ENCODE results near the gene UQCRC2.
"Not testable (repeated sequence)": the region's sequence is repeated elsewhere in the genome, so short reads cannot be mapped to it uniquely, and the experiment has no call there.

UQCRC2 gene

DNA sequence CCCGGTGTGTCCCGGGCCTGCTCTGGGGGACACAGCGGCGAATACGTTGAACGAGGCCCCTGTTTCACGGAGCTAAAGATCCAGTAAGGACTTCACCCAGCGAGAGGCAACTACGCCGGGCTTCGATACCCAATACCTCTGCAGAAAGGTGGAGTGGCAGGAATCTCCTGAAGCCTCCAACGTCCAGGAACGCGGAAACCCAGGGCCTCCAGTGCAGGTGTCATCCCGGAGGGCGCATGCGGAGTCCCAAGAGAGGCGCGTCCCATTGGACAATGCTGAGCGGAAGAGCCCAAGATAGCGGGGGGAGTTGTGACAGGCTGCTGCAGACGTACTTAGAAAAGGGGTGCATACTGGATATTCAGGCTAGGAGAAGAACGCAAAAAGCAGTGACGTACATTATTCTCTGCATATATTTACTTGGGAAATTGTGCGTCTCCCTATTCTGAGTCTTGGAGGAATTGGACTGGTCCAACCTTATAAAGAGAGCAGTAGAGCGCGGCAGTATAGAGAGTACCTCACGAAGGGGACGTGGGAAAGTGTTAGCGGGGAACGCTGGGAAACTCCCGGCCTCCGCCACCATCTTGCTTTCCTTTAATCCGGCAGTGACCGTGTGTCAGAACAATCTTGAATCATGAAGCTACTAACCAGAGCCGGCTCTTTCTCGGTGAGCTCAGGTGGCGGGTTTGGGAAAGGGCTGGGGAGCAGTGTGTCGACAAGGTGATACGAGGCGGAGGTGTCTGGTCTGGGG, at the start of gene UQCRC2:
Gene UQCRC2, plus strand, starts transcription at position 569 of the 748 bp plus-strand sequence. Its CDS starts 63 bp downstream, at position 632.
- Mint-ChIP-seq H3K4me3 (peak within 1 kb of the TSS; percentile 97), H3K36me3 (ENCODE audit: low read depth) (peaks cover 34% of the 10 kb centered on the region), H3K27ac (peak within 1 kb of the TSS; percentile 98), H3K4me1 (peaks cover 60% of the 10 kb centered on the region), H3K9me3 (no peaks in the 10 kb centered on the region), H3K27me3 (no peaks in the 10 kb centered on the region)
- DNase-seq (peak; percentile 87), ATAC-seq (peak; percentile 92)

DNA sequence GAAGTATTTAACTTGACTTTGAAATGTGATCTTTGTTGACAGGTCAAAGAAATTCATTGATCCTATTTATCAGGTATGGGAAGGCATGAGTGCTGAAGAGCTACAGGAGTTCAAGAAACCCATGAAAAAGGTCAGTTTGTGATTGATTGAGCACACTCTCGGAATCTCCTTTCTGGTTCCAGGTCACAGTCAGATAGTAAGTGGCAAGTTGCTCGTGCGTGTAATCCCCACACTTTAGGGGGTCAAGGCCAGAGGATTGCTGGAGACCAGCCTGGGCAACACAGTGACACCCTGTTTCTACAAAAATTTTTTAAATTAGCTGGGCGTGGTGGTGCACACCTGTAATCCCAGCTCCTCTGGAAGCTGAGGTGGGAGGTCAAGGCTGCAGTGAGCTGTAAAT, 20.5 kb upstream of the UQCRC2 start:
- not testable (repeated sequence) for ATAC-seq; H3K36me3 Mint-ChIP-seq (ENCODE audit: low read depth); H3K27ac Mint-ChIP-seq

DNA sequence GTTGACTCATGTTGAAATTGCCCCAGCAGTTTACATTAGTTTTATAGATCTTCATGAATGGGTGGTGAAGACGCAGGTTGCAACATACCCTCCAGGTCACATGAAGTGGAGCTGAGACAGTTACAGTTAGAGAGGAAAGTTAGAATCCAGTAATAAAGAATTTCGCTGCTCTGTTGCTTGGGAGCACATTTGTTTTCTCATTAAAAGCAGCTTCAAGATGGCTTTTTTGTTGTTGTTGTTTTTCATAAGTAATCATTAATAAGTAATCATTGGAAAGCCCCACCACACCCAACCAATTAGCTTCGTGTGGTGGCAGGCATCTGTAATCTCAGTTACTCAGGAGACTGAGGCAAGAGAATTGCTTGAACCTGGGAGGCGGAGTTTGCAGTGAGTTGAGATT, 19.8 kb upstream of the UQCRC2 start:
- H3K9me3 Mint-ChIP-seq; H3K4me3 Mint-ChIP-seq; DNase-seq; H3K27me3 Mint-ChIP-seq; H3K36me3 Mint-ChIP-seq (ENCODE audit: low read depth); ATAC-seq; H3K27ac Mint-ChIP-seq: not testable (repeated sequence)
- peaks cover 13% of the 10 kb centered on the region for H3K4me1 Mint-ChIP-seq

More for the DNA sequence above, 20.5 kb upstream of the UQCRC2 start:
- H3K27me3 Mint-ChIP-seq, H3K4me3 Mint-ChIP-seq, H3K9me3 Mint-ChIP-seq, DNase-seq: not testable (repeated sequence)
- H3K4me1 Mint-ChIP-seq: peaks cover 13% of the 10 kb centered on the region

DNA sequence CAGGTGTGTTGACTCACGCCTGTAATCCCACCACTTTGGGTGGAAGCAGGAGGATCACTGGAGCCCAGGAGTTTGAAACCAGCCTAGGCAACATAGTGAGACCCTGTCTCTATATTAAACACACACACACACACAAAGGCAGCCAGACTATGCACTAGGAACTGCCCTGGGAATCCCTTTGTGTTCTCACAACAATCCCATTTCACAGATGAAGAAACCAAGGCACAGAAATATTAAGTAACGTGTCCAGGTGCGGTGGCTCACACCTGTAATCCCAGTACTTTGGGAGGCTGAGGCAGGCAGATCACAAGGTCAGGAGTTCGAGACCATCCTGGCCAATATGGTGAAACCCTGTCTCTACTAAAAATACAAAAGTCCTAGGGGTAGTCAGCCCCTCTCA, 19.4 kb upstream of the UQCRC2 start:
- not testable (repeated sequence) for H3K27ac Mint-ChIP-seq; DNase-seq; ATAC-seq; H3K27me3 Mint-ChIP-seq; H3K9me3 Mint-ChIP-seq; H3K36me3 Mint-ChIP-seq (ENCODE audit: low read depth); H3K4me3 Mint-ChIP-seq
- H3K4me1 Mint-ChIP-seq: peaks cover 13% of the 10 kb centered on the region

DNA sequence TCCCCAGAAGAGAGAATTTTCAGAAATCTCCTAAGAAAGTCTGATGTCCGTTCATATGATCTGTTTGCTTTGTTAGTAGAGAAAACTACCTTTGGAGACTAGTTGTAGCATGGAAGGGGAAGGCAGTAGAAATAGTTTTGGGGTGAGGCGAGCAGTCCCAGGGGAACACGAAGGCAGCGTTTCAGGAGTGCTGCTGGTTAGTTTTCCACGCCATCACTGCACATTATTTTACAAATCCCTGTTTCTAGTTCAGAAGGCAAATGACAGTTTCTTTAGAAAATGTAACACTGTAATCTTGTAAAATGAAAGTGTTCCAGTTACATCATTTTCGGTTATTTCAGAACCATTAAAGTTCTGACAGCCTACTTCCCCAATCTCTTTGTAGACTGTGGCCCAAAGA, 16.9 kb upstream of the UQCRC2 start:
- DNase-seq; H3K9me3 Mint-ChIP-seq; ATAC-seq; H3K27ac Mint-ChIP-seq; H3K27me3 Mint-ChIP-seq; H3K4me3 Mint-ChIP-seq; H3K36me3 Mint-ChIP-seq (ENCODE audit: low read depth): not testable (repeated sequence)
- H3K4me1 Mint-ChIP-seq: peaks cover 13% of the 10 kb centered on the region

DNA sequence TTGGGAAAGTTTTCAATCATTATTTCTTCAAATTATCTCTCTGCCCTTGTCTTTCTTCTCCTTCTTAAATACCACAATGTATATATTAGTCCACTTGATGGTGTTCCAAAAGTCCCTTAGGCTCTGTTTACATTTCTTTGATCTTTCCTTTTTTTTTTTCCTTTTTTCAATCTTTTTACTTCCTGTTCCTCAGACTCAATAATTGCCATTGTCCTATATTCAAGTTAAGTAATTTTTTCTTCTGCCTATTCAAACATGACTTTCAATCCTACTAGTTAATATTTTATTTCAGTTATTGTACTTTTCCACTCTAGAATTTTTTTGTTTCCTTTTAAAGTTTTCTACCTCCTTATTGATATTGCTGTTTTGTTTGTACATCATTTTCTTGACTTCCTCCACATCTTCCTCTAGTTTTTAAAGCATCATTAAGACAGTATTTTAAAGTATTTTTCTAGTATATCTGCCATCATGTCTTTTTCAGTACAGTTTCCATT, 15.8 kb upstream of the UQCRC2 start:
- no peaks in the 10 kb centered on the region for H3K9me3 Mint-ChIP-seq
- DNase-seq (no peak), ATAC-seq (no peak)
- H3K4me3 Mint-ChIP-seq: no peak overlapping the region
- no peak overlapping the region for H3K27ac Mint-ChIP-seq
- H3K27me3 Mint-ChIP-seq: no peaks in the 10 kb centered on the region
- peaks cover 15% of the 10 kb centered on the region for H3K4me1 Mint-ChIP-seq
- H3K36me3 Mint-ChIP-seq (ENCODE audit: low read depth): no peaks in the 10 kb centered on the region

DNA sequence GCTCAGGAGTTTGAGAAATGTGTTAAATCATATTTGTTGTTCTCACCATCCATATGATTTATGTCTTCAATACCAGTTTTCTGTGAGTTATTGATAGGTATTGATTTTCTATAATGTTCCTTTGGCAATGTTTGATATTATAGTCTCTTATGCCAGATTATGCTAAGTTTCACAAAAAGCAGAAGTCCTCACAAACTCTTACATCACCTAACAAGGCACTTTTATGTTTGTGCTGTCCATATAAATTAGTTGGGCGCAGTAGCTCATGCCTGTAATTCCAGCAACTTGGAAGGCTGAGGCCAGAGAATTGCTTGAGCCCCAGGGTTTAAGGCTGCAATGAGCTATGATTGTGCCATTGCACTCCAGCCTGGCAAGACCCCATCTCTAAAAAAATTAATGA, 12.6 kb upstream of the UQCRC2 start:
- H3K36me3 Mint-ChIP-seq (ENCODE audit: low read depth): no peaks in the 10 kb centered on the region
- H3K4me1 Mint-ChIP-seq: peaks cover 9% of the 10 kb centered on the region
- H3K4me3 Mint-ChIP-seq: no peak overlapping the region
- no peak overlapping the region for H3K27ac Mint-ChIP-seq
- ATAC-seq (no peak), DNase-seq (no peak)
- no peaks in the 10 kb centered on the region for H3K27me3 Mint-ChIP-seq
- H3K9me3 Mint-ChIP-seq: no peaks in the 10 kb centered on the region

DNA sequence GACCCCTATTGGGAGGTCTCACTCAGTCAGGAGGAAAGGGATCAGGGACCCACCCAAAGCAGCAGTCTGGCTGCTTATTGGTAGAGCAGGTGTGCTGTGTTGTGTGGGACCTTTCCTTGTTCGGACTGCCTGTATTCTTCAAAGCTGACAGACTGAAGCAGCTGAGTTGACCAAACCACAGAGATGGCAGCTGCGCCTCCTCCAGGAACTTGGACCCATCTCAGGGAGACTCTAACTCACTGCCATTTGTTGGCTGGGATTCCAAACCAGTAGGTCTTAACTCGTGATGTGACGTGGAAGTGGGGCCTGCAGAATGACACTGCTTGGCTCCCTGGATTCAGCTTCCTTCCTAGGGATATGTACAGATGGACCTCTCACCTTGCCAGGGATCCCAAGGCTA, 9.6 kb upstream of the UQCRC2 start:
- Mint-ChIP-seq H3K9me3 (no peaks in the 10 kb centered on the region), H3K36me3 (ENCODE audit: low read depth) (no peaks in the 10 kb centered on the region), H3K4me1 (peaks cover 14% of the 10 kb centered on the region), H3K4me3 (no peak overlapping the region), H3K27me3 (no peaks in the 10 kb centered on the region), H3K27ac (no peak overlapping the region)
- no peak for DNase-seq
- no peak for ATAC-seq

DNA sequence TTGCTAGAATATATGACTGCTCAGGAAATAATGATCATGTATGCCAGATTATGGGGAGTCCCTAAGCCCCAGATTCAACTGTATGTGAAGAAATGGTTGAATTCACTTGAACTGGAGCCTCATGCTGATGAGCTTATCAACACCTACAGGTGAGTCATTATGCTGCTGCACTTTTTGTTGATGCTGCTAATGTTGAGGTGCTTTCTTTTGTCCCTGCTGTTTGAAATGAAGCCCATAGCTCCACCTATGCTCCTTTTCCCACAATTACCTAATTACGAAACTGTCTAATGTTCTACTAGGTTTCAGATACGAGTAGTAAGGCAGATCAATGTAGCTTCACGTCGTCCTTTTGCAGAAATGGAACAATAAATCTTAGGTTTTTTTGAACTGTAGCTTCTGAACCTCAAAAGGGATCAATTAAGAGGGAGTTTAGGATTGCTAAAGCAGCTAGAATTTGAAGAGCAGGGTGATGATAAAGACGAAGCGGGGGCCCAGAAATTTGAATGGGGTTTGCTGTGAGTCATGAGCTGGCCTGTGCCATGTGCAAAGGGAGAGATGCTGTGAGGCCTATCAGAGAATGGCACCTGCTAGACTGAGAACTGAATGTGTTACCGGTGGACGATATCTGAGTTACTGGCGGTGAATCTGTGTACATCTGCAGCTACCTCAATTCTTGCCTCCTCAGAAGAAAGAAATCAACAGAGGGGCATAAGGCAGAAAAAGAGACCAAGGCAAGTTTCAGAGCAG, 6.1 kb upstream of the UQCRC2 start:
- peaks cover 7% of the 10 kb centered on the region for H3K36me3 Mint-ChIP-seq (ENCODE audit: low read depth)
- peak; percentile 59 for ATAC-seq
- peak overlapping the region; percentile 17 for H3K27ac Mint-ChIP-seq
- H3K4me3 Mint-ChIP-seq: no peak overlapping the region
- no peak for DNase-seq
- H3K9me3 Mint-ChIP-seq: no peaks in the 10 kb centered on the region
- H3K4me1 Mint-ChIP-seq: peaks cover 35% of the 10 kb centered on the region
- no peaks in the 10 kb centered on the region for H3K27me3 Mint-ChIP-seq

DNA sequence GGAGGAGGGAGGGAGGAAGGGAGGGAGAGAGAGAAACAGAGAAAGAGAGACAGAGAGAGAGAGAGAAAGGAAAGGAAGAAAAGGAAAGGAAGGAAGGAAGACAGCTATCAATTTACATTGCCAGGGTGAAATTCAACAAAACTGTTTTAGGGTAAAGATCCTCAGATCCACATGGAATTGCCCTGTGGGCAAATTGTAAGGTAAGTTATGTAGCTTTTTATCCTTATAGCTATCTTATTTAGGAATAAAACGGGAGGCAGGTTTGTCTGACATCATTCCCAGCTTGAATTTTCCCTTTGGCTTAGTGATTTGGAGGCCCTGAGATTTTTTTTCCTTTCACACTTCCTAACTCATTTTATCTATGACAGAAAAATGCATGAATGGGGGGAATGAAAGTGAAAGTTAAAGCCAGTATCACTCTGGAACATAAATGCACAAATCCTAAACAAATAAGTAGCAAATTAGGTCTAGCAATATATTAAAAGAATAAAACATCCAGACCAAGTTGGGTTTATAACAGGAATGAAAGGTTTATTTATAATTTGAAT, 3.4 kb upstream of the UQCRC2 start:
- ATAC-seq (no peak), DNase-seq (no peak)
- Mint-ChIP-seq H3K36me3 (ENCODE audit: low read depth) (peaks cover 13% of the 10 kb centered on the region), H3K9me3 (no peaks in the 10 kb centered on the region), H3K27ac (peak overlapping the region; percentile 59), H3K4me3 (no peak overlapping the region), H3K4me1 (peaks cover 51% of the 10 kb centered on the region), H3K27me3 (no peaks in the 10 kb centered on the region)

DNA sequence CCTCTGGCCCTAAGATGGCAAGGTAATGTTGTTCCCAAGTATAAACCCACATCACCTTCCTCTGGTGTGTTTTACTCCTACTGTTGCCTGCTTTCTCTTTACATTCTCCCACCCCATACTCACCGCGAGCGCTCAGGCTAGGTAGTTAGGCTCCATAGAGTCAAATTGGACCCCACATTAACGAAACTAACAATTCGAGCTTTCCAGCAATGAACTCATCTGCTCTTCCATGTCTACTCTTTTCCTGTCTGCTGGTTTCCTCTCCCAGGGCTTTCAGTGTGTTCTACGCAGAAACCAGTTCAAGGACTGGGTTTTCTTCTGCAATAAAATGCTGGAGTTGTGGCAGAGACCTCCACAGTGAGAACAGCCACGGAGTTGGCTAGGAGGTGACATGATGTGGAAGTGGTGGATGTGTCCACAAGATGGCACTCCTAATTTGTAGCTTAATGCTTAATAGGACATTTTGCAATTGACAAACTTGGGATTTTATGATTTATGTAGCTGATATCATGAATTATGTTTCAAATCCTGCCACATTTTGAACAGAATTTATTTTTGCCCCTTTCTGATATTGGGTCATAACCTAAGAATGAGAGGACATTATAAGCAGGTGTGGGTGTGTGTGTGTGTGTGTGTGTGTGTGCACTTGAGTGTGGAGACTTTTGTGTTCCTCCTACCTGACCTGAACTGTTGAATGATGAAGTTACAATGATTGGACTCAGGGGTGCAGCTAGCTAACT, 2.2 kb upstream of the UQCRC2 start:
- no peak for ATAC-seq
- Mint-ChIP-seq H3K36me3 (ENCODE audit: low read depth) (peaks cover 17% of the 10 kb centered on the region), H3K27ac (peak overlapping the region; percentile 58), H3K9me3 (no peaks in the 10 kb centered on the region), H3K4me3 (peak overlapping the region; percentile 65), H3K27me3 (no peaks in the 10 kb centered on the region), H3K4me1 (peaks cover 62% of the 10 kb centered on the region)
- DNase-seq: no peak

DNA sequence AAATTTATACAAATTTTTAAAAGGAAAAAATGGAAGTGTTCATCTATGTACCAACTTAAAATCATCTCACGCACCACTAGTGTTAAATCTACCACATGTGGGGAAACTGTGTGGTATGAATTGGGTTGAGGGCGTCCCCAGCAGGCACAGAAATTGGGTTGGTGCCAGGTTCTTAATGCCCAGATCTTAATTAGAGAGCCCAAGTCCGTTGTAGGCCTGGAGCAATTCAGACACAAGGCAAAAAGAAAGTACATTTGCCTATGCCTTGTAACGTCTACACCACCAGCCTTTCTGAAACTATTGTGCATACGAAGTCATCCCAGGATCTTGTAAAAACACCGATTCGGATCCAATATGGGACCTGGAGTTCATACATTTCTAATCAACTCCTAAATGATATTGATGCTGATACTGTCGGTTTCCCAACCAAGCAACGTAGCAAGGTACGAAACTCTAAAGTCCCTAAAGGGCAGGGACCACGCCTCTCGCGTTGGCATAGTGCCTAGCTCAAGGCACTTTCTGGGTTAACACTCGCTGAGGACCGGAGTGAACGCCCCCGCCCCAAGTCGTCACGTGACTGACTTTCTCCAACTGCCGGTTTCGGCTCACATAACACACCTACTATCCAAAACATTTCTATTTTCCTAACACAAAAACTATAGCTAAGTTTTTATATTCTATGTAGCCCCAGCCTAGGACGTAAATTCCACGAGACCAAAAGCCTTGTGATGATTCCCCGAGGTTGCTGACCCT, 945 bp upstream of the UQCRC2 start:
- H3K9me3 Mint-ChIP-seq: no peaks in the 10 kb centered on the region
- peak; percentile 82 for DNase-seq
- H3K4me3 Mint-ChIP-seq: peak overlapping the region; percentile 97
- ATAC-seq: peak; percentile 62
- H3K27me3 Mint-ChIP-seq: no peaks in the 10 kb centered on the region
- H3K4me1 Mint-ChIP-seq: peaks cover 61% of the 10 kb centered on the region
- H3K36me3 Mint-ChIP-seq (ENCODE audit: low read depth): peaks cover 26% of the 10 kb centered on the region
- peak overlapping the region; percentile 98 for H3K27ac Mint-ChIP-seq

DNA sequence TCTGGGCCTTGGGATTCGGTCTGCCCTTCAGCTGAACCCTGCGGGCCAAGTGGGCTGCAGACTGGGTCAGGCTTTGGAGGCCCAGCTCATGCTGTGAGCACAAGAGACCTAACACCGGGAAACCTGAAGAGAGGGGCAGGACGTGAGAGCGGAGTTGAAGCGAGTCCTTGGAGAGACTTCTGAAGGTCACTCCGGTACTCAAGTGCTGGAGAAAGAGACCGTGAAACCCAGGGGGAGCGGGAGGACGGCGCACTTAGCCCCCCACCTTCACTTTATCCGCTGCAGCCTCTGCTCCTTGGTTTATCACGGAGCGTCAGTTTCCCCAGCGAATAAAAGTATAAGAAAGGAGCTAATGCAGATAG, 361 bp downstream of the UQCRC2 start:
- DNase-seq (no peak), ATAC-seq (peak; percentile 11)
- peaks cover 35% of the 10 kb centered on the region for H3K36me3 Mint-ChIP-seq (ENCODE audit: low read depth)
- peak overlapping the region; percentile 97 for H3K4me3 Mint-ChIP-seq
- peak overlapping the region; percentile 98 for H3K27ac Mint-ChIP-seq
- peaks cover 65% of the 10 kb centered on the region for H3K4me1 Mint-ChIP-seq
- H3K27me3 Mint-ChIP-seq: no peaks in the 10 kb centered on the region
- no peaks in the 10 kb centered on the region for H3K9me3 Mint-ChIP-seq

Measured in activated naive CD8-positive, alpha-beta T cell treated with anti-CD3 and anti-CD28 coated beads, Interleukin-2, amount 50 U/mL, for 24 hours (primary cell).